HFF-Myc (cell line): ENCODE measurements around the gene ARFGAP2.

Source experiments
- DNase-seq: peaks from one replicate; pipeline ENCODE4 v3.0.0-alpha.2; 2011; ENCODE audit warnings: low read depth; ENCODE audit errors: extremely low read depth
- H3K4me3 ChIP-seq: replicated peaks from 2 replicates; pipeline ENCODE4 v1.5.1; 2011; ENCODE audit warnings: low read depth, mild to moderate bottlenecking, control low read depth, low read length
- CTCF ChIP-seq: IDR thresholded peaks from 2 replicates; pipeline ENCODE4 v1.5.1; 2012; ENCODE audit warnings: mild to moderate bottlenecking, low read depth, low read length, control low read depth; ENCODE audit errors: missing control alignments

Gene ARFGAP2

GRCh38 chr11:47176328-47177228, at the start of gene ARFGAP2:
Gene ARFGAP2, minus strand, starts transcription at chr11:47176879. Its CDS starts 26 bp downstream, at chr11:47176853.
- peak within 1 kb of the TSS; percentile 100 for H3K4me3 ChIP-seq
- TF ChIP-seq CTCF, result no peak
- DNase-seq, result peak; percentile 77

- no peak for TF ChIP-seq CTCF
- no peak overlapping the region for H3K4me3 ChIP-seq
- DNase-seq, result no peak
Observed at GRCh38 chr11:47225552-47226400, 49.1 kb upstream of the ARFGAP2 start.

GRCh38 chr11:47222696-47223095, 46.0 kb upstream of the ARFGAP2 start:
- no peak overlapping the region for H3K4me3 ChIP-seq
- no peak for DNase-seq
- no peak for TF ChIP-seq CTCF

- DNase-seq, result no peak
Observed at GRCh38 chr11:47220401-47220821, 43.7 kb upstream of the ARFGAP2 start.

GRCh38 chr11:47216121-47216798, 39.6 kb upstream of the ARFGAP2 start:
- peak overlapping the region; percentile 61 for H3K4me3 ChIP-seq
- TF ChIP-seq CTCF, result no peak
- DNase-seq, result no peak

More at GRCh38 chr11:47220401-47220821, 43.7 kb upstream of the ARFGAP2 start:
- H3K4me3 ChIP-seq, result no peak overlapping the region
- TF ChIP-seq CTCF, result no peak

GRCh38 chr11:47215366-47215910, 38.8 kb upstream of the ARFGAP2 start:
- no peak for DNase-seq
- no peak for TF ChIP-seq CTCF
- peak overlapping the region; percentile 61 for H3K4me3 ChIP-seq
